Limb (tissue), 2 donors: ENCODE results near the gene UBE2S.
A peak's percentile ranks its signal among the peaks of the same experiment; 100 is the strongest.
"Not testable (repeated sequence)": the region's sequence is repeated elsewhere in the genome, so short reads cannot be mapped to it uniquely, and the experiment has no call there.

ENCODE experiments used
- DNase-seq, 2 donors: peaks; one replicate each; pipeline ENCODE4 v3.0.0-alpha.2; 2016; ENCODE audit errors: extremely low spot score in 2 of 2

UBE2S gene

DNA sequence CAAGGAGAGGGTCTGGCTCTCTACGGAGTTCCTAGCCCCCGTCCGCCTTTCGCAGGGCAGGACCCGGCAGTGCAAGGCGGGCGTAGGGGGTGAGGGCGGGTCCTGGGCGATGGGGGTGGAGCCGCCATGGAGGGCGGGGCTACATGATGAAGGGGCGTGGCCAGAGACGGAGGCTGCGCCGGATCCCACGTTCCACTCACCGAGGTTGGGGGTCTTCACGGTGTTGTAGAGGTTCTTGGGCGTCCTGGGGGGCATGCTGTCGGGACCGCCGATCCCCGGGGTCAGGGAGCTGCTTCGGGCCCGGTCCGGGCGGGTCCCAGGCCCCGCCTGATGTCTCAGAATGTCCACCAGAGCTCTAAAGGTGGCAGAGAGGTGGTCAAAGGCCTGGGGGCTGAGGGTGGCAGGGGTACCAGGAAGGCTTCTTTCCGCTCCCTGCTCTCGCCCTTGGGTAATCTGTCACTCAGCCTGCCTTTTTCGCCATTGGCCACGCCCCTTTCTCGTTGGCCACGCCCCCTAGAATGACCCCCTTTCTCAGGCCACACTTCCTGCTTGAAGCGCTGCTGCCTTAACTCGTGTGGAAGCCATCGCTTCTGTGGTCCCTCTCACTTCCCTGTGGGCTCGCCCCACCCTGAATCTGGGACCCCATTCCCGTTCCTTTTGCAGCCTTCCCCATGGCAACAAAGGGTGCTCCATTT, 33.0 kb upstream of the UBE2S start:
- no peak for DNase-seq

DNA sequence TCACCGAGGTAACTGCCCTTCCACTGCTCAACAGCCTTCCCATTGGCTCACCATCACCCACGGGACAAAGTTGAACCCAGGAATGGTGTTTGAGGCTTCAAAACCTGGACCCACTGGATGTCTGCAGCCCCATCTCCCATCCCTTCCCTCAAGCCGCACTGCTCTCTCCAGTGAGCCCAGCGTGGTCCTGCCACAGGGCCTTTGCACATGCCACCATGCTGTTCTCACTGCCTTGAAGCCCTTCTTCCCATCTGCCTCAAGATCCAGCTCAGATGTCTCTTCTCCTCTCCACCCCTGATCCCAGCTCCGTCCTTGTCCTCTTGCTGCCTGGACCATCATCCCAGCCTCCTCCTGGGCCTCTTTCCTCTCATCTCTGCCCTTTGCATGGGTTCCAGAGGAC, 31.5 kb upstream of the UBE2S start:
- DNase-seq: no peak

GRCh38 chr19:55437410-55437809, 29.8 kb upstream of the UBE2S start:
- peak; percentile 57 to 85 for DNase-seq

DNA sequence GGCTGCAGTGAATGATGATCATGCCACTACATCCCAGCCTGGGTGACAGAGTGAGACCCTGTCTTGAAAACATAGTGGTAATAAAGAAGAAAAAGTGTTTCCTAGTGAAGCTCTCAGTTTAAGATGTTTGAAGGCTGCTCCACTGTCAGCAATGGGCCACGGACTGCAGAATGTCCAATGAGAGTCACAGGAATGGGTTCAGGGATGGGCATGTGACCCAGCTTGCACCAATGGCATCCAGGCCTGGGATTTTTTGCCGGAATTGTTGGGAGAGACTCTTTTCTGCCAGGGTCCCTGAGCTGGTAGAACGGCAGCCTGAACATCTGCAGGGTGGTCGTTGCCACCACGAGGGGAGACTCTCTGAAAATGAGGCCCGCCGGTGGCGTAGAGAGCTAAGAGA, 29.3 kb upstream of the UBE2S start:
- DNase-seq: no peak

GRCh38 chr19:55435020-55435419, 27.4 kb upstream of the UBE2S start:
- DNase-seq: no peak

DNA sequence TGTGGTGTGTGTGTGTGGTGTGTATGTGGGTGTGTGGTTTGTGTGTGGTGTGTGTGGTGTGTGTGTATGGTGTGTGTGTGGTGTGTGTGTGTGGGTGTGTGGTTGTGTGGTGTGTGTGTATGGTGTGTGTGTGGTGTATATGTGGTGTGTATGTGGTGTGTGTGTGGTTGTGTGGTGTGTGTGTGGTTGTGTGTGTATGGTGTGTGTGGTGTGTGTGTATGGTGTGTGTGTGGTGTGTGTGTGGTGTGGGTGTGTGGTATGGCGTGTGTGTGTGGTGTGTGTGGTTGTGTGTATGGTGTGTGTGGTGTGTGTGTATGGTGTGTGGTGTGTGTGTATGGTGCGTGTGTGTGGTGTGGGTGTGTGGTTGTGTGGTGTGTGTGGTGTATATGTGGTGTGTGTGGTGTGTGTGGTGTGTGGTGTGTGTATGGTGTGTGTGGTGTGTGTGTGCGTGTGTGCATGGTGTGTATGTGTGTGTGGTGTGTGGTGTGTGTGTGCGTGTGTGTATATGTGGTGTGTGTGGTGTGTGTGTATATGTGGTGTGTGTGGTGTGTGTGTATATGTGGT, 26.9 kb upstream of the UBE2S start:
- no peak for DNase-seq

DNA sequence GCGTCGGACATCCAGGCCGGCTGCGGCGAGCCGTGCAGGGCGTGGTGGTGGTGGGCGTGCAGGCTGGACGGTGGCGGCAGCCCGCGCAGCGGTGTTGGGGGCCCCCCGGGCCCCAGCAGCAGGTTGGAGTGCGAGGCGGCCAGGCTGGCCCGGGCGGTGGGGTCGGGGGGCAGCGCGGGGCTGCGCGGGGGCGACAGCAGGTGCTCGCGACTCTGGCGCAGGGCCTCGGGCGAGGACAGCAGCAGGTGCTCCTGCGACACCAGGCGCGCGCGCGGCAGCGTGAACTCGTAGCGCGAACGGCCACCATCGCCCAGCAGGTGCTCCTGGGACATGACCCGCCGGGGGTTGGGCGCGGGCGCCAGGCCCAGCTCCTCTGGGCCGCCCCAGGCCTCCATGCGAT, 25.7 kb upstream of the UBE2S start:
- no peak for DNase-seq

DNA sequence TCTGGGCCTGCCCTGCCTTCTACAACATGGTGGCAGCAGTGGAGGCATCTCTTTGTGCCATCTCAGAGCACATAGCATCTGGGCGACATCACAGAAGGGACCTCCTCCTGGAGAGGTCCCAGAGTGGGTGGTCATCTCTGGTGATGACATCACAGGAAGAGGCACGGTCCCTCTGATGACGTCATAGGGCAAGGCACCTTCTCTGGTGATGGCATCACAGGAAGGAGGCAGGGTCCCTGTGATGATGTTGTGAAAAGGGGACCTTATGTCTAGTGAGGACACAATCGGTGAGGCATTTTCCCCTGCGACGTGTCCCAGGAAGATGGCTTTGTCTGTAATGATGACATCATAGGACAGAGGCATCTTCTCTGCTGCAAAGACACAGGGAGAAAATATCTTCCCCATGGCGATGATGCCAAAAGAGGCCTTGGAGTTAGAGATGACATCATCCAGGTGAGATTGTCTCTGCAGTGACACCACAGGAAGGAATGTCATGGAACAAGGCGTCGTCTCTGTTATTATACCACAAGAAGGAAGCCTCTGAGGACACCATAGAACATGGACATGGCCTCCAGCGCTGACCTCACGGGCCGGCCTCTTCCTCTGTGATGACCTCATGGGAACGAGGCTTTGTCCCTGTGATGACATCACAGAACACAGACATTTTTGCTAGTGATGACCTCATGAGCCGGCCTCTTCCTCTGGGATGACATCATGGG, 24.8 kb upstream of the UBE2S start:
- no peak for DNase-seq

DNA sequence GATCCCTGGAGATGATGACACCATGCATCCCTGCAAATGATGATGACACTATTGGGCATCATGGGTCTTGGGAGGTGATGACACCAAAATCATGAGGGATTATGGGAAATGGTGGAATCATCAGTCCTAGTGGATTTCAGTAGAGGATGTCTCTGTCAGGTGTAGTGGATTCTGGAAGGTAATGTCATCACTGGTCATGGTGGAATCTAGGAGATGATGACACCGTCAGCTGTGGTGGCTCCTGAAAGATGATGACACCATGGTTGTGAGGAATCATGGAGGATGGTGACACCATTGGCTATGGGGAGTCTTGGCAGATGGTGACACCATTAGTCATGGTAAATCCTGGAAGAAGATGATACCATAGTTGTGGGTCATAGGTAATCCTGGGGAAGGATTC, 23.6 kb upstream of the UBE2S start:
- no peak for DNase-seq

- DNase-seq: peak in 1 of 2 donors; percentile 19
Observed at GRCh38 chr19:55426042-55426441, 18.5 kb upstream of the UBE2S start.

GRCh38 chr19:55424518-55424917, 16.9 kb upstream of the UBE2S start:
- no peak for DNase-seq

GRCh38 chr19:55423225-55424005, 15.8 kb upstream of the UBE2S start:
- DNase-seq: no peak

GRCh38 chr19:55421281-55421680, 13.7 kb upstream of the UBE2S start:
- not testable (repeated sequence) for DNase-seq

DNA sequence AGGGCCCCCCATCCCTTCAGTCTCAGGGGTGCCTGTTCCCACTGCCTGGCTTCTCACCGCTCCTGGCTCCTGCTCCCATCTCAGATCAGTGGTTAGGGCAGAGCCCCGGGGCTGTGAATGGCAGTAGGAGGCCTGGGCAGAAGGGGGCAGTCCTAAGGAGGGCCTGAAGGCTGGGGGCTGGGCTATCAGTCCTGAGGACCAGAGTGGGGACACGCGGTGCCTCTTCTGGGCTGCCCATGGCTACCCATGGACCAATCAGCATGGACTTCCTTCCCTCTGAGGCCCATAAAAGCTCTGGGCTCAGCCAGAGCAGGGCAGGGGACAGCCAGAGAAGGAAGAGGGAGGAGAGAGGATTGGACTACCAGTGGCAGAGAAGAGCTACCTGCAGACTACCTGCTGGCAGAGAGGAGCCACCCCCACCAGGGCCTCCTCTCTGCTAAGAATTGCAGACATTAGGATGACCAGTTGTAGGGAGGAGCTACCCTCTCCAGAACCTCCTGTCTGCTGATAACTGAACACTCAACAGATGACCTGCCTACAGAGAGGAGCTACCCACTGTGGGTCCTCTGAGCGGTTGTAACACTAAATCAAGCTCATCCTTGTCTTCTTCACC, 12.1 kb upstream of the UBE2S start:
- DNase-seq: no peak

DNA sequence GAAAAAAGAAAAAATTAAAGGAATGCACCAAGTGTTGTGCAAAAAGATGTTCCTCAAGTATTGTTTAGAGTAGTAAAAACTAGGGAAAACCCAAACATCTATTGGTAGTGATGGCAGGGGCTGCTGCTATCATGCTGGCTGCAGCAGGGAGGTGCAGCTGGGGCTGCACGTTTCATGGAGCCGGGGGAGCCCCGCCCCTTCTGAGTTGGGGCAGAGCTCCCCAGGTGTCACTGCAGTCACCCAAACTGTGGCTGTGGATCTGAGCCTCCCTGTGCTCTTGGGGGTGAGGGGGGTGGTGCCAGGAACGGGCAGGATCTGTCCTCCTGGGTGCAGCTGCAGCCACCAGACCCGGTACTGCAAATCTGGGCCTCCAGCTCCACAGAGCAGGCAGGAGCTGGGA, 11.5 kb upstream of the UBE2S start:
- DNase-seq: no peak

DNA sequence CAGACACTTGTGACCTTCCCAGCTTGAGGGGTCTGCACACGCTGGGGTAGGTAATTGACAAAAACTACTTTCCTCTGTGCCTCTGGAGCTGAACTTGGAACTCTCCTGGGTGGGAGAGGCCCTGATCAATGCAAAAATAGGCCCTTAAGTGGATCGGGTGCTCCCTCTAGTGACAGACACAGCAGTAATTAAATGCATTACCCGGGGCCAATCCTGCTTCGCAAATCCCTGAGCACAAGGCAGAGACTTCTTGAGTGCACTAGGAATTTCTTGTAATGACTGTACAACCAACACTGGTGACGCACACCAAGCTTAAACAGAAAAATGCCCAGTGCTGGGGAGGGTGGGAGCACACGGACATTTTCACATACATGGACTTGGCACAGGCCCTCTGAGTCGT, 10.6 kb upstream of the UBE2S start:
- peak; percentile 68 to 69 for DNase-seq

DNA sequence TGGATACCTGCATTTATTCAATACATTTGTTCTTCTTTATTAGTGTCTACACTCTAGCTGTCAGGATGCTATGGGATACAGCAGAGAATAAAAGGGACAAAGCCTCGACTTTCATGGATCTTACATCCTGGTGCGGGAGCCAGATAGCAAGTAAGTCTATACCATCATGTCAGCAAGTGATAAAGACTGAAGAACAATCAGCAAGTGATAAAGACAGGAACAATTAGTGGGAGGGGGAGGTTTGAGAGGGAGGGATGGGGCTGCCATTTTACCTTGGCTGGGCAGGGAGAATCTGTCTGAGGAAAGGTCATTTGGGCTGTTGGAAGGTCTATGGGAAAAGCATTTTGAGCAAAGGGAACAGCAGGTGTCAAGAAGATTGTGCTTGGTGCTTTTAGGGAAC, 2.6 kb upstream of the UBE2S start:
- DNase-seq: no peak

GRCh38 chr19:55409179-55409578, 1.6 kb upstream of the UBE2S start:
- DNase-seq: not testable (repeated sequence)

DNA sequence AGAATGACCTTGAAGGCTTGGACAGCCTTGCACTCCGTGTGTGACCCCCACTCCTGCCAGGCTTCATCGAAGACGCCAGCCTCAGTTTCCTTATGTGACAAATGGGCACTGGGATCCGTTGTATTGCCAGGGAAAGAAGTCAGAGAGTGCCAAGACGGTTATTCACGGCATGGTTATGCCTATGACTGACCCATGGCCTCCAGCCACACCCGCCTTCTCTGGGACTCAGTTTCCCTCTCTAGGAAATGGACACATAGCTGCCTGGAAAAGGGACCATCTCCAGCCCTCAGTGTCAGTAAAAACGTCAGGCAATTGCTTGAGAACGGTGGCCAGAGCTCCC, 915 bp upstream of the UBE2S start:
- DNase-seq: no peak

DNA sequence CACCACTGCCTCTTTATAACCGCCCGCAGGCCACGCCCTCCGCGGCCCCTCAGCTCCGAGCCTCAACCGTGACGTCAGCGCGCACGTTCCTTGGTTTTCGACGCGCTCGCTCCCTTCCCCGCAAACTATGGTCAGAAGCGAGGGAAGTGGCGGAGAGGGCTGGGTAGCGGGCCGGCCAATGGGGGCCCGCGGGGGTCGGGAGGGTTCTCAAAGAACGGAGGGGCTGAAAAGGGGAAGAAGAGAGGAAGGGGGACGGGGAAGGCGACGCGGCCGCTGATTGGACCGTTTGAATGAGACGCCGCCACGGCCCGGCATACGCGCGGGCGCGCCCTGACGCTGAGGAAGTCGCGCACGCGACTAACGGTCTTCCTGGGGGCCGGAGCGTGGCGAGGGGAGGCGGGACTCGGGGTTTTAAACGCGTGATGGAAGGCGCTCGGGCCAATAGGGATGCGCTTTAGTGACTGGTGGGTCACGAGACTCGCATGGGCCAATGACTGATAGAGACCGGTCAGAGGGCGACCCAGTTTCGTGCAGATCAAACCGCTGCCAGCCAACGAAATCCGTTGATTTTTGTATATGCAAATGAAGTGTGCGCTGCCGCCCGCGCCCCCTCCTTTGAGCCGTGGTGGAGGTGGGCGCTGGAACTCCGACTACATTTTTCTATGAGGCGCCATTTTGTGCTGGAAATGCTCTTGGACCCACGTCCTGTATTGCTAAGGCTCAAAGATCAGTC, 378 bp upstream of the UBE2S start:
- peak; percentile 98 to 99 for DNase-seq
